ENCODE results near the gene SOHLH1.
"Not testable (repeated sequence)": the region's sequence is repeated elsewhere in the genome, so short reads cannot be mapped to it uniquely, and the experiment has no call there.

Gene SOHLH1

GRCh38 chr9:135669616-135670285 is 29.5 kb downstream of the SOHLH1 start:
- Histone ChIP-seq H3K36me3 (ENCODE audit: insufficient read depth, low read length) (no peaks in the 10 kb centered on the region), H3K9ac (ENCODE audit: low read depth, low read length) (no peak overlapping the region), H3K9me3 (ENCODE audit: control insufficient read depth, insufficient read depth, low read length) (no peaks in the 10 kb centered on the region), H3K4me1 (ENCODE audit: insufficient read depth, low read length) (no peaks in the 10 kb centered on the region)

GRCh38 chr9:135669018-135669417 is 30.3 kb downstream of the SOHLH1 start:
- not testable (repeated sequence) for H3K36me3 ChIP-seq (ENCODE audit: insufficient read depth, low read length); H3K4me1 ChIP-seq (ENCODE audit: insufficient read depth, low read length); H3K9me3 ChIP-seq (ENCODE audit: control insufficient read depth, insufficient read depth, low read length); H3K9ac ChIP-seq (ENCODE audit: low read depth, low read length)

- Histone ChIP-seq H3K36me3 (ENCODE audit: insufficient read depth, low read length) (no peaks in the 10 kb centered on the region), H3K9ac (ENCODE audit: low read depth, low read length) (no peak overlapping the region), H3K4me1 (ENCODE audit: insufficient read depth, low read length) (peaks cover 3% of the 10 kb centered on the region; the same call in 1 of the 2 replicates), H3K9me3 (ENCODE audit: control insufficient read depth, insufficient read depth, low read length) (no peaks in the 10 kb centered on the region)
These were observed 31.7 kb downstream of the SOHLH1 start for GRCh38 chr9:135667463-135668001.

GRCh38 chr9:135666534-135667462 is 32.5 kb downstream of the SOHLH1 start:
- Histone ChIP-seq H3K9ac (ENCODE audit: low read depth, low read length) (no peak overlapping the region), H3K36me3 (ENCODE audit: insufficient read depth, low read length) (no peaks in the 10 kb centered on the region), H3K4me1 (ENCODE audit: insufficient read depth, low read length) (peaks cover 3% of the 10 kb centered on the region; the same call in 1 of the 2 replicates), H3K9me3 (ENCODE audit: control insufficient read depth, insufficient read depth, low read length) (no peaks in the 10 kb centered on the region)

GRCh38 chr9:135665795-135666189 is 33.5 kb downstream of the SOHLH1 start:
- peaks cover 3% of the 10 kb centered on the region; the same call in 1 of the 2 replicates for H3K4me1 ChIP-seq (ENCODE audit: insufficient read depth, low read length)
- no peaks in the 10 kb centered on the region for H3K9me3 ChIP-seq (ENCODE audit: control insufficient read depth, insufficient read depth, low read length)
- no peaks in the 10 kb centered on the region for H3K36me3 ChIP-seq (ENCODE audit: insufficient read depth, low read length)
- no peak overlapping the region for H3K9ac ChIP-seq (ENCODE audit: low read depth, low read length)

- Histone ChIP-seq H3K9ac (ENCODE audit: low read depth, low read length) (no peak overlapping the region), H3K9me3 (ENCODE audit: control insufficient read depth, insufficient read depth, low read length) (no peaks in the 10 kb centered on the region), H3K4me1 (ENCODE audit: insufficient read depth, low read length) (peaks cover 3% of the 10 kb centered on the region; the same call in 1 of the 2 replicates), H3K36me3 (ENCODE audit: insufficient read depth, low read length) (no peaks in the 10 kb centered on the region)
These were observed 34.2 kb downstream of the SOHLH1 start for GRCh38 chr9:135664801-135665794.

- H3K9ac ChIP-seq (ENCODE audit: low read depth, low read length): no peak overlapping the region
- H3K9me3 ChIP-seq (ENCODE audit: control insufficient read depth, insufficient read depth, low read length): no peaks in the 10 kb centered on the region
- H3K36me3 ChIP-seq (ENCODE audit: insufficient read depth, low read length): no peaks in the 10 kb centered on the region
- H3K4me1 ChIP-seq (ENCODE audit: insufficient read depth, low read length): peaks cover 3% of the 10 kb centered on the region; the same call in 1 of the 2 replicates
These were observed 35.0 kb downstream of the SOHLH1 start for GRCh38 chr9:135664266-135664665.

GRCh38 chr9:135663857-135664256 is 35.4 kb downstream of the SOHLH1 start:
- Histone ChIP-seq H3K36me3 (ENCODE audit: insufficient read depth, low read length) (no peaks in the 10 kb centered on the region), H3K9ac (ENCODE audit: low read depth, low read length) (no peak overlapping the region), H3K4me1 (ENCODE audit: insufficient read depth, low read length) (peaks cover 3% of the 10 kb centered on the region; the same call in 1 of the 2 replicates), H3K9me3 (ENCODE audit: control insufficient read depth, insufficient read depth, low read length) (no peaks in the 10 kb centered on the region)

GRCh38 chr9:135663451-135663770 is 35.9 kb downstream of the SOHLH1 start:
- no peaks in the 10 kb centered on the region for H3K36me3 ChIP-seq (ENCODE audit: insufficient read depth, low read length)
- H3K9ac ChIP-seq (ENCODE audit: low read depth, low read length): no peak overlapping the region
- H3K9me3 ChIP-seq (ENCODE audit: control insufficient read depth, insufficient read depth, low read length): no peaks in the 10 kb centered on the region
- peaks cover 3% of the 10 kb centered on the region; the same call in 1 of the 2 replicates for H3K4me1 ChIP-seq (ENCODE audit: insufficient read depth, low read length)

GRCh38 chr9:135662758-135663450 is 36.4 kb downstream of the SOHLH1 start, which contains the start of gene LCN9:
Gene LCN9, plus strand, starts transcription at chr9:135663309. Its CDS starts 13 bp downstream, at chr9:135663322.
- Histone ChIP-seq H3K4me1 (ENCODE audit: insufficient read depth, low read length) (peaks cover 3% of the 10 kb centered on the region; the same call in 1 of the 2 replicates), H3K9ac (ENCODE audit: low read depth, low read length) (no peak within 1 kb of the TSS), H3K9me3 (ENCODE audit: control insufficient read depth, insufficient read depth, low read length) (no peaks in the 10 kb centered on the region), H3K36me3 (ENCODE audit: insufficient read depth, low read length) (no peaks in the 10 kb centered on the region)

GRCh38 chr9:135661816-135662560 is 37.3 kb downstream of the SOHLH1 start:
- no peak overlapping the region for H3K9ac ChIP-seq (ENCODE audit: low read depth, low read length)
- H3K4me1 ChIP-seq (ENCODE audit: insufficient read depth, low read length): peaks cover 3% of the 10 kb centered on the region; the same call in 1 of the 2 replicates
- no peaks in the 10 kb centered on the region for H3K9me3 ChIP-seq (ENCODE audit: control insufficient read depth, insufficient read depth, low read length)
- H3K36me3 ChIP-seq (ENCODE audit: insufficient read depth, low read length): no peaks in the 10 kb centered on the region

GRCh38 chr9:135660407-135660806 is 38.9 kb downstream of the SOHLH1 start:
- Histone ChIP-seq H3K36me3 (ENCODE audit: insufficient read depth, low read length) (no peaks in the 10 kb centered on the region), H3K9ac (ENCODE audit: low read depth, low read length) (no peak overlapping the region), H3K4me1 (ENCODE audit: insufficient read depth, low read length) (peaks cover 3% of the 10 kb centered on the region; the same call in 1 of the 2 replicates), H3K9me3 (ENCODE audit: control insufficient read depth, insufficient read depth, low read length) (no peaks in the 10 kb centered on the region)

GRCh38 chr9:135659252-135659651 is 40.0 kb downstream of the SOHLH1 start:
- Histone ChIP-seq H3K9me3 (ENCODE audit: control insufficient read depth, insufficient read depth, low read length) (no peaks in the 10 kb centered on the region), H3K9ac (ENCODE audit: low read depth, low read length) (no peak overlapping the region), H3K4me1 (ENCODE audit: insufficient read depth, low read length) (peaks cover 3% of the 10 kb centered on the region; the same call in 1 of the 2 replicates), H3K36me3 (ENCODE audit: insufficient read depth, low read length) (no peaks in the 10 kb centered on the region; the same call in 1 of the 2 replicates)
